HG03442 (cell line): ENCODE results near the gene MRPL44.

Experiments
- ATAC-seq: cut with Tn5 transposase; IDR thresholded peaks from one replicate; pipeline ENCODE4 v1.9.1; 2021; ENCODE audit warnings: mild to moderate bottlenecking, moderate library complexity; ENCODE audit not compliant: unreplicated experiment

Gene MRPL44

DNA sequence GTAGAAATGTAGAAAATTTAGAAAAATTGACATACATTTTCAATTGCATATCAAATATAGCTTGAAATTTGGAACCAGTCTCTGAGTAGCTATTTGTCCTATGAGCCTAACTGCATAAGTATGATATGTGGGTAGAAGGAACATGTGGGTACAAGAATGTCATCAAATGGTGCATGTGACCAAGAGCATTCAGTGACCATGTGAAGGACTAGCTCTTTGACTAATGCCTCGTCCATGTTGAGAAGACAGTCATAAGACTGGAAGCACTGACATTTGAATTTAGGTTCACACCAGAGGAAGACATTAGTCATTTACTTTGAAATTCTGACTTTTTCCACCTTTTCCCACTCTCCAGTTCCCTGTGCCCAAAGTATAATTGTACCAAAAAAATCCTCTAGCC is 12.6 kb downstream of the MRPL44 start:
- no peak for ATAC-seq

DNA sequence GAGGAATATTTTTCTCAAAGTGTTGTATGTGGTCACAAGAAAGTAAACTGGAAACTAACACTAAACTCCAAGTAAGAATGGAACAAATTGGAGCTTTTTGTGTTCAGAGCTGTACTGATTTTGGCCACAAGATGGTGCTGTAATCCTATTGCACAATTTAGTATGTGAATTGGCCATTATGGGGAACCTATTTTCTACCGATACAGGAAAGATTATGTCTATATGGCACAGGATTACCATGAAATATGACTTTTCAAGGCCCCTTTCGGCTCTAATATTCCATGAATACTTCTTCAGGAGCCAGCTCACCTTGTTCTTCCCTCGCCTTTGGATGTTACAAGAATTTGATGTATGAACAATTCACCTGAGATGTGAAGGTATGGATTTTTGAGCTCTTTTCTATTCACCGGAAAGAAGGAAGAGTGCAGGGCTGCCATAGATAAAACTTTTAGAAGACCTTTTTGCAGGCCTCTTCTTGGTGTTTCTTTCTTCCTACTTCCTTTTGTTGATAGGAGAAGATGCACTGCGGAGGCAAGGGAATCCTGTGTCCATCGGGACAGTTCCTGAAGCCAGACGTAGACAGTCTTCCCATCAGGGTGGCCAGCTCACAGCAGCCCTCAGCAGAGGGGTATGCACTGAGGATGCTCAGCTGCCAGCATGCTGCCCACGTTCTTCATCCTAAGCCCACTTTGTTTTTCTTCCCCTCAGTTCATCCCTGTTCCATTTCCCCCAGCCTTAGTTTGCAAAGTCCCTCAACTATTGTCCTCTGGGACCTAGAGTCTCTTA is 13.3 kb downstream of the MRPL44 start:
- ATAC-seq, result peak; percentile 75

DNA sequence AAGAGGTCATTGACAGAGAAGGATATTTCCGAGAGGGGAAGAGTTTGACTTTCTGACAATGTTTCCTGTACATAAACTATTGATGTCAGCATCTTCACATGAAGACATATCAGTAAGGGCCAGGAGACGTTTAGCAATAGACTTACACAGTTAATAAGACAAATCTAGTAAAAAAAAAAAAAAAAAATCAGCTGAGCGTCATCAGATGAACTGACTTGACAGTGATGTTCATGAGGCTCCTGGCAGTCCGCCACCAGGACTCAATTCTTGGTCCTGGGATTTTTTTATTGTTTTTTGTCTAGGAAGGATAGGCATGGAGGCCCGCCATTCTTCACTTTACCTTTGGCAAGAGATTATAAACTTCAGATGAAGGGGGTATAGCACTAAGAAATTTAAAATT is 14.5 kb downstream of the MRPL44 start:
- ATAC-seq, result no peak

DNA sequence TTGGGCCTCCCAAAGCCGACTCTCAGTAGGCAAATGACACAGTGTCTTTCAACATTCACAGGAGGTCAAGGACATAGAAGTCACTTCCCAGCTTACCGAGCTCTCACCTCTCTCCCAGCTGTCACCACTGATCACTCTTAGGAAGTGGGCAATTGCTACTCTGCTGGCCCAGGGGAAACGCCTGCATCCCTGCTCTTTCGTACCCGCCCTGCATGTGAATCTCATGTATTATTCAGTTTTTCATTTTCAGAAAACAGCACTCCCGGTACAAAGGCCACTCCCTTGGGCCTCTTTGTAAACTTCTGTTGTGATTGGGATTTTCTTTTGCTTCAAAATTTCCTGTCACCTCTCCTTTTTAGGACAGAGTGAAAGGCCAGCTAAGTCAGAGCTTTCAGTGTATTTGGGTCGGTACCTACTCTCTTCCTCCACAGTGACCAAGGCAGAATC is 15.4 kb downstream of the MRPL44 start:
- no peak for ATAC-seq

DNA sequence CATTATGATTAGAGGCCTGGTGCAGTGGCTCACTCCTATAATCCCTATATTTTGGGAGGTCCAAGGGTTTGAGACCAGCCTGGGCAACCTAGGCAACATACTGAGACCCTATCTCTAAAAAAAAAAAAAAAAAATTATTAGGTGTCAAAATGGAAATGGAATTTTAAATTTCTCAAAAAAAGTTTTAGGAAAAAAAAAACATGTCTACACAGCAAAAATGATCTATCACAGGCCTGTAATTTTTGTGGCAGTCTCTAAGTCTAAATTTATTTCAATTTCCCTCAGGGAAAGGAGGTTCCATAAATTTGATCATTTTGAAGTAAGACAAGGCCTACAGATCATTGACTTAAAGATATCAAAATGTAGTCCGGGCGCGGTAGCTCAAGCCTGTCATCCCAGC is 16.3 kb downstream of the MRPL44 start:
- no peak for ATAC-seq

DNA sequence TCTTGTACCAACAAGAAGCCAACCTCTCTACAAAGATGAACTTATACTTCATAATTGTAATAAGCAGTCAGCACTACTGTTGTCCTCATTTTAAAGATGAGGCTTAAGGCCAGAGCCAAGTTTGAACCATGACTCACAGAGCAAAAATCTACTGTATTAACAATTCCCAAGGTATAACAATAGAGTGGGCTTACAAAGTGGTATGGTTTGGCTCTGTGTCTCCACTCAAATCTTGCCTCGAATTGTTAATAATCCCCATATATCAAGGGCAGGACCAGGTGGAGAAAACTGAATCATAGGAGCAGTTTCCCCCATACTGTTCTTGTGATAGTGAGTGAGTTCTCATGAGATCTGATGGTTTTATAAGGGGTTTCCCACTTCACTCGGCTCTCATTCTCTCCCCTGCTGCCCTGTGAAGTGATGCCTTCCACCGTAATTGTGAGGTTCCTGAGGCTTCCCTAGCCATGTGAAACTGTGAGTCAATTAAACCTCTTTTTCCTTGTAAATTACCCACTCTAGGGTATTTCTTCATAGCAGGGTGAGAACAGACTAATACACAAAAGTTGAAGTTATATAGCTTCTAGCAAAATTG is 19.5 kb downstream of the MRPL44 start:
- no peak for ATAC-seq

DNA sequence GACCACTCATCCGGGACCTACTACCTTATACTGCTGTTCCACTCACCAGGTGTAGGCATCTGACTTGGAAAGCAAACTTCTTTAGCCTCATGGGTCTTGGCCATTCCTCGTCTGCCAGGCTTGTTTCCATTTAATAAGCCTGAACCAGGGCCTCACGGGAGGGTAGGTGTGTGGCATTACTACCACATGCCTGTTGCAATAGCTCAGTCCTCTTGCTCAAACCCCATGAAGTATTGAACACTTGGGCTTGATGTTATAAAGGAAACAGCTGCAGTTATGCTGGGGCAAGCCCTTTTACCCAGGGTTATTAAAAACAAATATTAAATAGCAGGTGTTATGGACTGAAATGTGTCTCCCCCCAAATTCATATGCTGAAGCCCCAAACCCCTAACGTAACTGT is 21.2 kb downstream of the MRPL44 start:
- ATAC-seq, result no peak

DNA sequence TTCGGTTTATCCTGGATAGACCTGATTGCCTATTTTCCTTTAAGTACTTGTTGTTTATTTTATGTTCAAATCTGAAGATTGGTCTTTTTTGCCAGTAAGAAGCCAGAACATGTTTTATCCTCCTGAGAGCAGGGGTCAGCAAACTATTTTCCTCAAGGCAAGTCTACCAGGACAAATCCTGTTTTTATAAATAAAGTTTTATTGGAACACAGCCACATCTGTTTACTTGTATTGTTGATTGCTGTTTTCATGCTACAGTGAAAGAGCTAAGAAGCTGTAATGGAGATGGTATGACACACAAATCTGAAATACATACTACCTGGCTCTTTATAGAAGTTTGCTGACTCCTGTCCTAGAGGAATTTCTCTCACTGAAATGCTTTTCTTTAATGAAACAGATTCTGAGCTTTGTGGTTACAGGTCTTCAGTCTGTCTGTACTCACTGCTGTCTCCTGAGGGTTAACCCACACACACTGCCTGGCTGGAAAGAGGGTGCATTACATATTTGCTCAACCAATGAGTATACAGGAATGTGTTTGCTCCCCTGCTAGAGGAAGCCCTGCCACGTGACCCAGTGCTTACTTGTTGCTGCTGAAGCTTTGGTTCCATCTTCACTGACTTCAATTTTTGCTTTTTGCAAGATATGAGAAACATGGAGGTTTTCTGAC is 22.6 kb downstream of the MRPL44 start:
- no peak for ATAC-seq

DNA sequence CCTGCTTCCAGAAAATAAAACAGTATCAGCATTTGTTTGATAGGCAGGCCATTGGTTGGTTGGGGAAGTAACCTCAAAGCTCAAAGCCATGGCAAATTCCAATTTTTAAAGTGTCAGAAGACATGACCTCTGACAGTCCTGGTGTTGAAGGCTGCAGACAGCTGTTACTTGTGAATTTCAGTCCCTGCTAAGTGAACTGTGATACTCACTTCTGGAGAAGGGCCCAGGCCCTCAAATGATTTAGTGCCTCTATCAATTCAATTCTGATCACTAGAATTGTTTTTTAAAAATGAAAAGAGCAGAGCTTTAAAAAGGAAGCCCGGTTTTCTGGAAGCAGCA is 23.1 kb downstream of the MRPL44 start:
- no peak for ATAC-seq

DNA sequence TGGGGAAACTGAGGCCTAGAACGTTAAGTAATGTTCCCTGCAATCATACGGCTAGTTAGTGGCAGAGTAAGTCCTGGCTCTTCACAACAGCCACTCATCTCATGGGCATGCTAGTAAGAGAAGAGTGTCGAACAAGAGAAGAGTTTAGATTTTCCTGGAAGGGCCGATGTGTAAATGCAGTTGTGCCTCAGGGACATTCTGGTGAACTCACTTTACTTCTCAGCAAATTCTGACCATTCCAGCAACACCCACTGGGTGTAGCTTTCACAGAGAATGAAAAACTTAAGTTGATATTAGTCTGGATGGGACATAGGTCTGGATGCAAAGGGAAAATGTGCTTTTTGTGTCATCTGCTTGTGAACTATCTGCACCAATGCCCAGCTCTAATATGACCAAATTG is 23.5 kb downstream of the MRPL44 start:
- no peak for ATAC-seq

DNA sequence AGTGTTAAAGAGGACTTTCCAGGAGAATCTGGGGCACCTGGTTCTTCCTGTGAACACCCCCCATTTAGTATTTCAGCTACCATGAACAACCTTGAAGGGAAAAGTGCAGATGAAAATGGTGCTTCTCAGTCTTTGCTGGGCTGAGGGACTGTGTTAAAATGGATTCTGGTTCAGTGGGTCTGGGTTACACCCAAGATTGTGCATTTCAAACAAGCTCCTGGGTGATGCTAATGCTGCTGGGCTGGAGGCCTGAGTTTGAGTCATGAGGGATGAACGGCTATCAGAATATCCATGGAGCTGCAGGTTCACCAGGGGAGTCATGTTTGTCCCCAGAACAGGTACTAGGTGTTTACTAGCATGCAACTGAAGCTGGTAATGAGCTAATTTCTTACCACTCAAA is 24.0 kb downstream of the MRPL44 start:
- ATAC-seq, result no peak

DNA sequence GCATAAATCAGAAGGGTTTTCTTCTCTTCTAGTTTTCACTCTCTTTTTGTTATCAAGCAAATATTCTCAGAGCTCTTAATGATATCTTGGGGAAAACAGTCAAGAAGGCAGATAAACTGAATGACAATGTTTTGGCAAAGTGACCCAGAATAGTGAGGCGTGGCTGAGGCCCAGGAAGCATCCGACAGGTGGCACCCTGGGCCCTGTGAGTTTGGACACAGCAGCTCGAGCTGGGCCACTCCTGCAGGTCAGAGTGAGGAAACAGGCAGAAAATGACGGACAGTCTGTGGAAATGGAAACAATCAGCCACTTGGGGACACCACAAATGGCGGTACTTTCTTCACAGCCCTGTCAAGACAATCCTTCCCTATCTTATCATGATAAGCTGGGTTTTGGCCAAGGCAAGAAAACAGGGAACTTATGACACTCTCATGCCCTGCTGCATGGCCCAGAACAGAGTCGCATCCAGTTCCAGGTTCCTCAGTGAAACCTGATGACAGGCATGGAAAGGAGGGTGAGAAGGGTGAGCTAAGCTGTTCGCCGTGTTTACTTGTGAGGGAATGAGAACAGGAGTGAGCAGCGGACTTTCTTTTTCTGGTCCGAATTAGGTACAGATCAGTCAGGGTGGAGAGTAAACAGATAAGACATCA is 32.1 kb downstream of the MRPL44 start:
- ATAC-seq, result no peak

DNA sequence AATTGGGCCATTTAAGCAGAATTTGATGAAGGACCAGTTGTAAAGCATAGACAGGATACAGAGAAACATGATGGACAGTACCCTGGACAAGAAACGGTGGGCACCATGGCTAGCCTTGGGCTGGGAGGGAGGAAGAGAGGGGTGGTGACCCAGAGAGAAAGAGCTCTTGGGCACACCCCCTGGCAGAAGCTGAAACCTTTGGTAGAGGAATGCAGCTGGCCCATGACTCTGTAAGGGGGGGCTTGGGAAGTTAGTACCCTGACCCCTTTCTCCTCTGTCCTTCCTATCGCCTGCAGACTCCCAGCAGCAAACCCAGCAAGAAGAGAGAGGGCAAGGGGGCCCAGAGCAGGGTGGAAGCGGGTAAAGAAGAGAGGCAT is 32.6 kb downstream of the MRPL44 start:
- ATAC-seq, result no peak

DNA sequence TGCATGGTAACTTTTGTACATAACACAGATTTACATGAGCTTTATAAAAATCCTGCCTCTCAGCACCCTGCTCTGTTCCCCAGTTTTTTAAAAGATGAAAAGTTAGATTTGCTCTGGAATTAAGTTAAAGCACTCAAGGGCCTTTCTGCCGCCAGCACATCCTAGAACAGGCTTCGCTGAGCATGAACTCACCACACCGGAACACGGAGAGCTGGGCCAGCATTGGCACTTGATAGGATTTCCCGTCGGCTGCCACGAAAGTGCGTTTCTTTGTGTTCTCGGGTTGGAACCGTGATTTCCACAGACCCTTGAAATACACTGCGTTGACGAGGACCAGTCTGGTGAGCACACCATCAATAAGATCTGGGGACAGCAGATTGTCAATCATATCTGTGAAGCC is 34.3 kb downstream of the MRPL44 start:
- no peak for ATAC-seq

DNA sequence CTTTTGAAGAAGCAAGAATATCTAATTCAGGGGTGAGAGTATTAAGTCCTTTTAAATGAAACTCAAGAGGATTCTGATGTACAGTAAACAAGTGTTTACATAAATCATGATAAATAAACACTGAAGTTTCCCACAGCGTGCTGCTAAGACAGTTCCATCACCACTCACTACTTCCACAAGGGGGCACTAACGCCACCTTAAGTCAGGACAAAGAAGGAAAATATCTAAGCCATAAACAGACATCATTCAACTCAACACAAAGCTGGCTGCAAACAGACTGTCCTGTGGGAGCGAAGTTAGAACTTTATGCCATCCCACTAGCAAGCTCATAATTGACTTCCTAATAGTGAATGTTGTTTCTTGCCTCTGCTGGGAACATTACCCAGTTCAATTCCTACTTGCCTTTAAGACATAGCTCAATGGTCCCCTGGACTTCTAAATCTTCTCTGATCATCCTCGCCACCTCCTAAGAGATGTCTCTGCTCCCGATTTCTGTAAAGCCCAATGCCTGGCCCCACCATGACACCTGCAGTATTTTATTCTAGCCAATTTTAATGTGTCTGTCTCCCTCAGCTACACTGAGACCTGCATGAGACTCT is 36.5 kb downstream of the MRPL44 start:
- ATAC-seq, result peak; percentile 85

DNA sequence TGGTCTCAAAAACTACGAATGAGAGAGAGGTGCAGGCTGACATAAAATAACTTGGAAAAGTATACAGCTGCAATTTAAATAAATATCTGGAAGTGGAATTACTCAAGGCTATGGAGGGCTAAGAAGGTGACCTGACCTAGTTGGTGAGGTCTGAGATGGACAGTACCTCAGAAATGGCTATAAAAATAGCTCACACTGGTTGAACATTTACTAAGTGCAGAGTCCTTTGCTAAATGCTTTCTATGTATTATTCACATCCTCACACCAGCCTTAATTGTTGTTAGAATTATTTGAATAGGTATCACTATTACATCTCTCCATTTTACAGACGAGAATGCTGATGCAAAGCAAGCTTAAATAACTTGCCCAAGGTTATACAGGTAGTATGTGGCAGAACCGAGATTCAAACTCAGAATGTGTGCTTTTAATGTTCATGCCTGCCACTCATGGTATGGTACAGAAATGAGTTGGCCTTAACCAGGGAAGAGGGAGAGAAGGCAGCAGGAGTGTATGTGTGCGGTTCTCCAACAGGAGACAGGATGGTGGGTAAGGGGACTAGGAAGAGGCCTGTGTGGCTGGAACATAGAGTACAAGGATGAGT is 37.4 kb downstream of the MRPL44 start:
- ATAC-seq, result no peak

DNA sequence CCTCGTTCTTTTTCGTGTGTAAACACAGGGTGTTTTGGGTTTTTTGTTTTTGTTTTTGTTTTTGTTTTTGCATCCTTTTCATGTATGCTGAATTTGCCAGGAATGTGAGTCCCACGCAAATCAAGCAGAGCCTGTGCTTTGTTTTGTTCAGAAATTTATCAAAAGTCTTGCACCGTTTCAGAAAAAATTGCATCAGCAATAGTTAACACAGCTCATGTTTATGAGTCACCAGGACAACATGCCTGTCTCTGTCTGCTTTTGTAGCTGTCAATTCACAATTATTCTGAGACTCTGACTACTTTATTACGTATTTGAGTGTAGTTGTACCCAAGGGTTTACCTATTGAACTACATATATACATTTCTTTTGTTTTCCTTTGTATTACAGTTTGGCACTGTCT is 38.3 kb downstream of the MRPL44 start:
- ATAC-seq, result no peak

DNA sequence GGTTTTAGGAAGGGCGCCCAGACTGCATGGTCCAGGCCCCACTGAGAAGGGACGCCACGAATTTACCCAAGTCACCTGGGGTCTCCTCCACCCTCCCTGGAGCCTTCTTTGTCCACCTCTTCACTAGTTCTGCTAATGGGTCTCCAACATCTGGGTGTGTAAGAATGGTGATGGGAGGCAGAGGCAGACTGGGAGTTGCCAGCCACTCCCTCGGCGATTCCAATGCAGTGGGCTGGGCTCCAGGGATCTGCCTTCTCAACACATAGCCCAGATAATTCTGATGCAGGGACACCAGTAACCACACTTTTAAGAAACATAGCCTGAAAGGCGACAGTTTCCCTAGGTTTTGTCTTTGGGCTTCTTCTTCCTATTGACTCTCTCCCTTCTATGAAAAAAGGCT is 39.1 kb downstream of the MRPL44 start:
- ATAC-seq, result no peak

DNA sequence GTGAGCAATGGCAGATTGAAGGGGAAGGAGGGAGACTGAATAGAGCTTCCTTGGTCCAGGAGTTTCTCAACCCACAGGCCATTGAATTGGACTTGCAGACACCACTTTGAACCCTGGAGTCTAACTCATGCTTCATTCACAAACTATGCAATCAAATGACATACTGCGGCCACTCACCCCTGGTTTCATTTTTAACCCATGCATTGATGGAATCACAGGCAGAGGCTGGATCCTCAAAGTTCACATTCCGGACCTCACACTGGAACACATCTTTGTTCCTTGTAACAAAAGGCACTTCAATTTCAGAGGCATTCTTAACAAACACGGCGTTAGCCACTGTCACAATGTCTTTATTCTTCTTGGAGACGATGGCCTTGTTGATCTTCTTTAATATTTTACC is 40.7 kb downstream of the MRPL44 start:
- no peak for ATAC-seq

DNA sequence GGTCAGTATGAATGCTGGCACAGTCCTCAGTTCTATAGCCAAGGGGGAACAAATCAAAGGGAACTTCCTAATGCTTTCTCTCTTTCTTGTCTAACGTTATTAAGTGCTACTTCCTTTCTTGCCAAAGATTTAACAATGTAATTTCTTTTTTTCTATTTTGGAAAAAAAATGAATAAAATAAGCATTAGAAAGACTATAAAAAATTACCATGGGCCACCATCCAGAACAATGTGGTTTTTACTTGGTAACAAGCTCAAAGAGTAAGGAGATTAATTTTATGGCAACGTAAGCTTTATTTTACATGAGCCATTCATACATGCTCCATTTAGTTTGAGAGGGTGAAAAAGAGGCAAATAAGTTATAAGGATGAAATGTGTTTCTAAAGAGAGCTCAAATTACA is 41.7 kb downstream of the MRPL44 start:
- ATAC-seq, result no peak

DNA sequence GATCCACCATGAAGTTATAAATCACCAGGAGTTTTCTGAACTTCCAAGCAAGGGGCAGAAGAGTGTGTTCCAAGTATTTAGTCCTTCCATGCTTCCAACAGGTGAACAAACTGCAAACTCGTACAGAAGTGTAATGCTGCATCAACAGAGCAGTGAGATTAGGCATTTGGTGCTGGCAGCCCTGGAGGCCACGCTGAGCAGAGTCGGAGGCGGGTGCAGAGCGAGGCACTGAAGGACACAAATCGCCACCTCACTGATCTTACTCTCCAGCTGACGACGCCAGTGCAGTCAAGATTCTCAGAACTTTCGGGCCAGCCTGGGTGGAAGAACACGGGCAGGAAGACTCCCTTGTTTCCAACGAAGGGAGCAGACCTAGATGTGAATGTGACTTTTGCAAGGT is 42.6 kb downstream of the MRPL44 start:
- ATAC-seq, result no peak
